GM21367 (cell line): ENCODE results near the gene UBL4B.

Experiments
- ATAC-seq: cut with Tn5 transposase; IDR thresholded peaks from one replicate; pipeline ENCODE4 v1.9.1; 2021; ENCODE audit not compliant: unreplicated experiment

Gene UBL4B

GRCh38 chr1:110084227-110085078, 27.8 kb upstream of the UBL4B start:
- ATAC-seq, result no peak

- no peak for ATAC-seq
These were observed 26.6 kb upstream of the UBL4B start for GRCh38 chr1:110085671-110086070.

GRCh38 chr1:110086961-110087360, 25.3 kb upstream of the UBL4B start:
- no peak for ATAC-seq

GRCh38 chr1:110087812-110088738, 24.2 kb upstream of the UBL4B start:
- no peak for ATAC-seq

- no peak for ATAC-seq
These were observed 23.4 kb upstream of the UBL4B start for GRCh38 chr1:110088739-110089316.

GRCh38 chr1:110089561-110090275, 22.5 kb upstream of the UBL4B start:
- ATAC-seq, result no peak

GRCh38 chr1:110091381-110091780, 20.9 kb upstream of the UBL4B start:
- ATAC-seq, result no peak

GRCh38 chr1:110091791-110092190, 20.5 kb upstream of the UBL4B start:
- no peak for ATAC-seq

GRCh38 chr1:110092991-110093390, 19.3 kb upstream of the UBL4B start:
- no peak for ATAC-seq

GRCh38 chr1:110094931-110095654, 17.1 kb upstream of the UBL4B start:
- ATAC-seq, result no peak

- ATAC-seq, result no peak
These were observed 14.6 kb upstream of the UBL4B start for GRCh38 chr1:110097507-110098221.

GRCh38 chr1:110098222-110099026, 13.8 kb upstream of the UBL4B start:
- no peak for ATAC-seq

- ATAC-seq, result no peak
These were observed 11.9 kb upstream of the UBL4B start for GRCh38 chr1:110100335-110100734.

- ATAC-seq, result no peak
These were observed 10.2 kb upstream of the UBL4B start for GRCh38 chr1:110102081-110102480.

- ATAC-seq, result no peak
These were observed 6.0 kb upstream of the UBL4B start for GRCh38 chr1:110106013-110106941.

GRCh38 chr1:110107867-110108469, 4.3 kb upstream of the UBL4B start:
- no peak for ATAC-seq

GRCh38 chr1:110111081-110111480, 1.2 kb upstream of the UBL4B start:
- ATAC-seq, result no peak
